Measurements from ENCODE around the gene RSPO3.

DNA sequence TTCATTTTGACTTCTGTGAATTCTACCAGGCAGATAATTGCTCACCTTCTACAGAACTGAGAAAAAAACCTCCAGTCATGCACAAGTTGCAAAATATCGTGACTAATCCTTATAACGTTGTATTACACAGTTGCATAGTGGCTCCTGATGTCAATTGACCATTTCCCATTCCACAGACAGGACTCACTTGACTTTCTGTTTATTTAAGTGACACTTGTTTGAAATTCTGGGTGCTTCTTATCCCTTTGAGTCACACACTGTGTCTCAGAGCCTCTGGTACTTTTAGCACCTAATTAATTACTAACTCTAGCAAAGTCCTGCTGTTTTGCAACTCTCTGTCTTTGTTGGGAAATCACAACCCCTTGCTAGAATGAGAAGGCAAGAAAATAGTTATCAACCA, 16.2 kb upstream of the RSPO3 start:
- TF ChIP-seq EP300 (IDR thresholded peaks at IDR 0.05) = peak; percentile 99
- TF ChIP-seq, protein P1, sequence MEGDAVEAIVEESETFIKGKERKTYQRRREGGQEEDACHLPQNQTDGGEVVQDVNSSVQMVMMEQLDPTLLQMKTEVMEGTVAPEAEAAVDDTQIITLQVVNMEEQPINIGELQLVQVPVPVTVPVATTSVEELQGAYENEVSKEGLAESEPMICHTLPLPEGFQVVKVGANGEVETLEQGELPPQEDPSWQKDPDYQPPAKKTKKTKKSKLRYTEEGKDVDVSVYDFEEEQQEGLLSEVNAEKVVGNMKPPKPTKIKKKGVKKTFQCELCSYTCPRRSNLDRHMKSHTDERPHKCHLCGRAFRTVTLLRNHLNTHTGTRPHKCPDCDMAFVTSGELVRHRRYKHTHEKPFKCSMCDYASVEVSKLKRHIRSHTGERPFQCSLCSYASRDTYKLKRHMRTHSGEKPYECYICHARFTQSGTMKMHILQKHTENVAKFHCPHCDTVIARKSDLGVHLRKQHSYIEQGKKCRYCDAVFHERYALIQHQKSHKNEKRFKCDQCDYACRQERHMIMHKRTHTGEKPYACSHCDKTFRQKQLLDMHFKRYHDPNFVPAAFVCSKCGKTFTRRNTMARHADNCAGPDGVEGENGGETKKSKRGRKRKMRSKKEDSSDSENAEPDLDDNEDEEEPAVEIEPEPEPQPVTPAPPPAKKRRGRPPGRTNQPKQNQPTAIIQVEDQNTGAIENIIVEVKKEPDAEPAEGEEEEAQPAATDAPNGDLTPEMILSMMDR (IDR thresholded peaks at IDR 0.05) = no peak
- no peak for TF ChIP-seq POLR2A (IDR thresholded peaks at IDR 0.05; ENCODE audit: low read length)
- TF ChIP-seq, protein P2, sequence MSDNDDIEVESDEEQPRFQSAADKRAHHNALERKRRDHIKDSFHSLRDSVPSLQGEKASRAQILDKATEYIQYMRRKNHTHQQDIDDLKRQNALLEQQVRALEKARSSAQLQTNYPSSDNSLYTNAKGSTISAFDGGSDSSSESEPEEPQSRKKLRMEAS (IDR thresholded peaks at IDR 0.05) = peak; percentile 78
- TF ChIP-seq MAZ (IDR thresholded peaks at IDR 0.05; ENCODE audit: borderline replicate concordance, low read depth, low read length) = no peak
- no peak for TF ChIP-seq CHD4 (IDR thresholded peaks at IDR 0.05; ENCODE audit: borderline replicate concordance)
